Peyer's patch (tissue), 4 donors: ENCODE data around the gene PPOX. TPM values are rescaled to one million over a fixed set of nuclear protein-coding genes. Genes with fewer than 3 reads are reported as not detected.

Experiments used
- small RNA-seq, 2 donors: library from RNA; depleted of rRNA; stranded (forward); fragments of <200 nt; gene quantifications; one replicate each; pipeline ENCODE3, GENCODE V24; 2016
- total RNA-seq, 4 donors: library from RNA; depleted of rRNA; stranded (reverse); fragments of >200 nt; gene quantifications; one replicate each; pipeline ENCODE4 v1.1.0, GENCODE V29; 2016

PPOX gene
- total RNA-seq, 4 donors from 2014 or later = 9.5 to 38.0 (median 20.9) TPM

Small RNAs within 50 kb of the gene (small RNA-seq; reads per million reads assigned to genes)
- 0 reads per million in 2 donors for gene RF01225

Other genes with a start within 250 kb of the PPOX start
- gene ITLN2, start 211.6 kb upstream of the PPOX start, total RNA-seq = 10 to 100 TPM; 37.0 to 76.7 (median 54.1) TPM
- 100 to 1,000 TPM in 3 of 4 donors, 10 to 100 TPM in 1; 28.9 to 138 (median 110) TPM for gene F11R, start 145.3 kb upstream of the PPOX start, total RNA-seq
- gene TSTD1, start 127.5 kb upstream of the PPOX start, total RNA-seq = 100 to 1,000 TPM in 1 of 4 donors, 10 to 100 TPM in 3; 33.0 to 152 (median 78.8) TPM
- gene USF1, start 120.4 kb upstream of the PPOX start, total RNA-seq = 100 to 1,000 TPM in 1 of 4 donors, 10 to 100 TPM in 3; 72.0 to 119 (median 98.2) TPM
- 10 to 100 TPM in 1 of 4 donors, 1 to 10 TPM in 3; 5.1 to 31.4 (median 6.7) TPM for gene ARHGAP30, start 96.5 kb upstream of the PPOX start, total RNA-seq
- gene NECTIN4, start 76.9 kb upstream of the PPOX start, total RNA-seq = 1 to 10 TPM in 3 of 4 donors, under 1 TPM in 1; 0.54 to 2.5 (median 1.6) TPM
- 1 to 10 TPM in 3 of 4 donors, not detected in 1; 2.1 to 4.8 (median 2.4) TPM for gene KLHDC9, start 68.1 kb upstream of the PPOX start, total RNA-seq
- 10 to 100 TPM; 11.6 to 68.5 (median 15.2) TPM for gene PFDN2, start 48.4 kb upstream of the PPOX start, total RNA-seq
- gene NIT1, start 48.3 kb upstream of the PPOX start, total RNA-seq = 100 to 1,000 TPM in 3 of 4 donors, 10 to 100 TPM in 1; 54.5 to 148 (median 120) TPM
- gene DEDD, start 33.8 kb upstream of the PPOX start, total RNA-seq = 10 to 100 TPM; 23.0 to 48.7 (median 31.4) TPM
- gene UFC1, start 12.4 kb upstream of the PPOX start, total RNA-seq = 10 to 100 TPM; 36.9 to 82.5 (median 61.7) TPM
- 10 to 100 TPM; 11.6 to 52.8 (median 39.0) TPM for gene USP21, start 6.9 kb upstream of the PPOX start, total RNA-seq
- 10 to 100 TPM; 25.2 to 34.1 (median 29.4) TPM for gene B4GALT3, start 11.1 kb downstream of the PPOX start, total RNA-seq
- 10 to 100 TPM in 1 of 4 donors, 1 to 10 TPM in 2, under 1 TPM in 1; 0.18 to 65.2 (median 1.9) TPM for gene ADAMTS4, start 32.6 kb downstream of the PPOX start, total RNA-seq
- gene NDUFS2, start 35.9 kb downstream of the PPOX start, total RNA-seq = 100 to 1,000 TPM; 157 to 192 (median 176) TPM
- gene FCER1G, start 48.9 kb downstream of the PPOX start, total RNA-seq = 10 to 100 TPM in 2 of 4 donors, 1 to 10 TPM in 1, not detected in 1; 5.1 to 33.8 (median 11.9) TPM
- not detected for gene APOA2, start 57.2 kb downstream of the PPOX start, total RNA-seq
- gene TOMM40L, start 59.6 kb downstream of the PPOX start, total RNA-seq = 10 to 100 TPM in 3 of 4 donors, 1 to 10 TPM in 1; 8.3 to 32.2 (median 24.9) TPM
- 1 to 10 TPM in 1 of 4 donors, not detected in 3; 3.2 TPM for gene NR1I3, start 71.8 kb downstream of the PPOX start, total RNA-seq
- gene PCP4L1, start 92.3 kb downstream of the PPOX start, total RNA-seq = not detected
- gene MPZ, start 143.5 kb downstream of the PPOX start, total RNA-seq = 1 to 10 TPM in 3 of 4 donors, not detected in 1; 1.5 to 3.3 (median 2.3) TPM
- gene SDHC, start 148.0 kb downstream of the PPOX start, total RNA-seq = 10 to 100 TPM; 33.3 to 85.5 (median 60.6) TPM
- not detected for gene CFAP126, start 201.4 kb downstream of the PPOX start, total RNA-seq